ENCODE results near the gene DACH1.
"Not testable (repeated sequence)": the region's sequence is repeated elsewhere in the genome, so short reads cannot be mapped to it uniquely, and the experiment has no call there.

DACH1 gene

DNA sequence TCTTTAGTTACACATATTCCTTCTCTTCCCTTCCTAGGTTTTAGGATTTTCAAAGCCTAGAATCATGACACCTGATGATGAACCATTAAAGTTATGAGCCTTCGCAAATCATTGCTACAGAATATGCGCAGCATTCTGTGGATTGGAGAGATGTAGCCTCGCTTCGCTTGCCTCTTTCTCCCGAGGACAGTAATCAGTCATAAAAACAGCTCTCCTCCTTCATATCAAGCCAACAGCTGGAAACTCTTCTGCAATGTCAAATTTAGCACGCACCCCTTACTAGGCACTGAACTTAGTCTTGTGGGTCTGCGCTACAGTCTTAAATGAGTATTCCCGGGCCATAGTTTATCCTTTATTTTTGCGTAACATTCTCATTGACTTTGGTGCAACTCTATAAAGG lies 79.6 kb downstream of the DACH1 start:
- Histone ChIP-seq H3K4me3 (ENCODE audit: low read depth, low read length) (no peak overlapping the region), H3K36me3 (no peaks in the 10 kb centered on the region), H3K4me1 (peaks cover 19% of the 10 kb centered on the region), H3K9me3 (no peaks in the 10 kb centered on the region), H3K27me3 (no peaks in the 10 kb centered on the region)
- no peak for TF ChIP-seq CTCF (IDR thresholded peaks at IDR 0.05; ENCODE audit: low read depth, low read length)
- no peak for DNase-seq

DNA sequence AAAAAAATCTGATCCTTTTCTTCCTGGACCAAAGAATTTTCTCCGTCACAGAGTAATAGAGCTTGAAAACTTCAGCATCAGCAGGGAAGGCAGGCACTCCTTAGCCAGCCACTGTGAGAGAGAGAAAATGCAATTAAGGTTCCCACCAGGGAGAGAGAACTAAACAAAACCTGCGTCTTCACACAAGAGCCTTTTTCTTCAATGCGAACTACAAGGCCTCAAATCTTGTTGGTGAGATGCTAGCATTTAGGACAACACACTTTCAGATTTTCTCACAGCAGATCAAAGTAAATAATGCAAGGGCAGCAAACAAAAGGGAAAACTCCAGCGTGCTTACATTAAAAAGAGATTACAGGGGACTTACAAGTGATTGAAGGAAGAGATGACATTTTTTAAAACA lies 80.1 kb downstream of the DACH1 start:
- TF ChIP-seq CTCF (IDR thresholded peaks at IDR 0.05; ENCODE audit: low read depth, low read length) = no peak
- DNase-seq = no peak
- no peaks in the 10 kb centered on the region for H3K27me3 ChIP-seq

GRCh38 chr13:71785361-71785760 lies 81.6 kb downstream of the DACH1 start:
- TF ChIP-seq CTCF (IDR thresholded peaks at IDR 0.05; ENCODE audit: low read depth, low read length) = no peak
- no peaks in the 10 kb centered on the region for H3K27me3 ChIP-seq
- H3K4me3 ChIP-seq (ENCODE audit: low read depth, low read length) = no peak overlapping the region
- H3K9me3 ChIP-seq = no peaks in the 10 kb centered on the region
- no peaks in the 10 kb centered on the region for H3K36me3 ChIP-seq
- DNase-seq = no peak
- H3K4me1 ChIP-seq = peaks cover 19% of the 10 kb centered on the region

More for the DNA sequence above, 80.1 kb downstream of the DACH1 start:
- peaks cover 19% of the 10 kb centered on the region for H3K4me1 ChIP-seq
- no peaks in the 10 kb centered on the region for H3K9me3 ChIP-seq
- no peaks in the 10 kb centered on the region for H3K36me3 ChIP-seq
- no peak overlapping the region for H3K4me3 ChIP-seq (ENCODE audit: low read depth, low read length)

DNA sequence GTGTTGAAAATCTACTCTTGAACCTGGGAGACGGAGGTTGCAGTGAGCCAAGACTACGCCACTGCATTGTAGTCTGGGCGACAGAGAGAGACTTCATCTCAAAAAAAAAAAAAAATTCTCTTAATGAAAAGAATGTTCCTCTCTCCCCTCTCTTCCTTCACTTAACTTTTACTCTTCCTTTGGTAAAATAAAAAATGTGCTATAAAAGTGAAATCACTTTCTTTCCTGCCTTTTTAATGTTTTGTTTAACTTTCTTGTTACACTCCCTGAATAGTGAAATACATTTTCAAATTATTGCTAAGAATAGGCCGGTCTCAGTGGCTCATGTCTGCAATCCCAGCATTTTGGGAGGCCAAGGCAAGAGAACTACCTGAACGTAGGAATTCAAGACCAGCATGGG lies 86.5 kb downstream of the DACH1 start:
- H3K27me3 ChIP-seq = no peaks in the 10 kb centered on the region
- H3K9me3 ChIP-seq = no peaks in the 10 kb centered on the region
- no peak for DNase-seq
- no peak for TF ChIP-seq CTCF (IDR thresholded peaks at IDR 0.05; ENCODE audit: low read depth, low read length)
- H3K4me3 ChIP-seq (ENCODE audit: low read depth, low read length) = no peak overlapping the region
- peaks cover 13% of the 10 kb centered on the region for H3K4me1 ChIP-seq
- no peaks in the 10 kb centered on the region for H3K36me3 ChIP-seq

DNA sequence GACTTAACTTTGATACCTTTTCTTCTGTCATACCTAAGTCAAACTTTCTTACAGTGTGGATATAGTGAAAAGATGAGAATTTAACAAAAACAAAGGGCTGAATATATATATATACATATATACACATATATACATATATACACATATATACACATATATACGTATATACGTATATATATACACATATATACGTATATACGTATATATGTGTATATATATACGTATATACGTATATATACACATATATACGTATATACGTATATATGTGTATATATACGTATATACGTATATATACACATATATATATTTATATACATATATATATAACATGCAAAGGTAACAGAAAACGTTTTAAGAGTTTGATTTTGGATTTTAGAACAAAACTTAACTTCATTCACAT lies 88.0 kb downstream of the DACH1 start:
- H3K4me1 ChIP-seq = peaks cover 16% of the 10 kb centered on the region
- H3K9me3 ChIP-seq; DNase-seq; H3K27me3 ChIP-seq; H3K4me3 ChIP-seq (ENCODE audit: low read depth, low read length); H3K36me3 ChIP-seq: not testable (repeated sequence)

- Histone ChIP-seq H3K4me1 (peaks cover 8% of the 10 kb centered on the region), H3K9me3 (no peaks in the 10 kb centered on the region), H3K36me3 (no peaks in the 10 kb centered on the region), H3K4me3 (ENCODE audit: low read depth, low read length) (no peak overlapping the region), H3K27me3 (no peaks in the 10 kb centered on the region)
- TF ChIP-seq CTCF (IDR thresholded peaks at IDR 0.05; ENCODE audit: low read depth, low read length) = no peak
- DNase-seq = no peak
Observed at GRCh38 chr13:71775966-71776365, 91.0 kb downstream of the DACH1 start.

- H3K9me3 ChIP-seq = no peaks in the 10 kb centered on the region
- H3K4me3 ChIP-seq (ENCODE audit: low read depth, low read length) = no peak overlapping the region
- DNase-seq = no peak
- H3K4me1 ChIP-seq = peaks cover 8% of the 10 kb centered on the region
- TF ChIP-seq CTCF (IDR thresholded peaks at IDR 0.05; ENCODE audit: low read depth, low read length) = no peak
- H3K36me3 ChIP-seq = no peaks in the 10 kb centered on the region
- H3K27me3 ChIP-seq = no peaks in the 10 kb centered on the region
Observed at GRCh38 chr13:71774863-71775262, 92.1 kb downstream of the DACH1 start.
